ENCODE data around the gene ERI2. TPM values are rescaled to one million over a fixed set of nuclear protein-coding genes. Genes with fewer than 3 reads are reported as not detected.

ERI2 gene
- total and polyA plus RNA-seq, 2 of the 13 experiments (the other 11 are each of a cell fraction or from before 2014, with no cell fraction given) = 17.4 to 41.3 TPM

- TF ChIP-seq NFIC (IDR thresholded peaks at IDR 0.05; ENCODE audit: low read length) (no peak; the same call in 1 of the 2 replicates), ARNT (IDR thresholded peaks at IDR 0.05) (no peak), IRF2 (CRISPR knock-in tag; IDR thresholded peaks at IDR 0.05) (no peak), BRF2 (CRISPR knock-in tag; IDR thresholded peaks at IDR 0.05) (no peak), ZNF333 (CRISPR knock-in tag; IDR thresholded peaks at IDR 0.05; ENCODE audit: borderline replicate concordance) (no peak), TERF1 (CRISPR knock-in tag; IDR thresholded peaks at IDR 0.05) (no peak), RARA (CRISPR knock-in tag; IDR thresholded peaks at IDR 0.05) (peak; percentile 30; the same call in 1 of the 2 replicates), RBFOX2 (IDR thresholded peaks at IDR 0.05; ENCODE audit: low read depth, low read length) (no peak), ZC3H13 (CRISPR knock-in tag; IDR thresholded peaks at IDR 0.05) (no peak), ZNF746 (CRISPR knock-in tag; IDR thresholded peaks at IDR 0.05) (no peak), PHF20 (CRISPR knock-in tag; IDR thresholded peaks at IDR 0.05) (no peak), MBD4 (IDR thresholded peaks at IDR 0.05; ENCODE audit: borderline replicate concordance, low read length) (no peak), AHDC1 (CRISPR knock-in tag; IDR thresholded peaks at IDR 0.05; ENCODE audit: borderline replicate concordance) (no peak), ZFP36L2 (CRISPR knock-in tag; IDR thresholded peaks at IDR 0.05) (no peak), GLMP (CRISPR knock-in tag; IDR thresholded peaks at IDR 0.05; ENCODE audit: borderline replicate concordance) (no peak), MED1 (CRISPR knock-in tag; IDR thresholded peaks at IDR 0.05) (no peak), ZNF784 (CRISPR knock-in tag; IDR thresholded peaks at IDR 0.05; ENCODE audit: borderline replicate concordance) (no peak), ZNF235 (CRISPR knock-in tag; IDR thresholded peaks at IDR 0.05; ENCODE audit: borderline replicate concordance) (no peak), MATR3 (CRISPR knock-in tag; IDR thresholded peaks at IDR 0.05) (no peak)
Measured at GRCh38 chr16:20854963-20855362, 48.7 kb upstream of the ERI2 start (continued).

Measured in HepG2 (cell line).